HL-60 (cell line): ENCODE measurements around the gene TBL3.

Source experiments
- DNase-seq, 2 experiments: peaks; one replicate each; pipeline ENCODE4 v3.0.0-alpha.2; 2010 to 2020; ENCODE audit warnings: low read depth in 1 of 2, low spot score in 1 of 2
- H3K27ac ChIP-seq: fragments of 250-450 bp; sonication (Bioruptor Pico); replicated peaks from 2 replicates; pipeline ENCODE4 v1.5.1; 2020; ENCODE audit warnings: mild to moderate bottlenecking, moderate library complexity
- H3K27me3 ChIP-seq: fragments of 250-450 bp; sonication (Bioruptor Pico); 2 replicates; pipeline ENCODE4 v1.5.1; 2021; ENCODE audit warnings: mild to moderate bottlenecking, moderate library complexity; ENCODE audit not compliant: insufficient read depth, poor library complexity, severe bottlenecking
- H3K4me3 ChIP-seq: replicated peaks from 2 replicates; pipeline ENCODE4 v1.5.1; 2011; ENCODE audit warnings: mild to moderate bottlenecking, control low read depth, low read length; ENCODE audit not compliant: insufficient read depth
- GABPA ChIP-seq: IDR thresholded peaks from 2 replicates; pipeline ENCODE4 v1.6.1; 2012; ENCODE audit warnings: low read depth
- POLR2AphosphoS5 ChIP-seq: IDR thresholded peaks from 2 replicates; pipeline ENCODE4 v1.6.1; 2012; ENCODE audit warnings: low read depth
- SPI1 ChIP-seq: IDR thresholded peaks from 2 replicates; pipeline ENCODE4 v1.6.1; 2012; ENCODE audit warnings: low read depth, mild to moderate bottlenecking, borderline replicate concordance
- TF ChIP-seq, protein P1 (sequence below): IDR thresholded peaks from one replicate; pipeline ENCODE4 v1.5.1; 2011; ENCODE audit warnings: low read length, control low read depth, inconsistent platforms; ENCODE audit not compliant: insufficient read depth
- TF ChIP-seq, protein P2 (sequence below): IDR thresholded peaks from 2 replicates; pipeline ENCODE4 v1.6.1; 2012; ENCODE audit warnings: low read depth; ENCODE audit not compliant: insufficient replicate concordance

Gene TBL3

DNA sequence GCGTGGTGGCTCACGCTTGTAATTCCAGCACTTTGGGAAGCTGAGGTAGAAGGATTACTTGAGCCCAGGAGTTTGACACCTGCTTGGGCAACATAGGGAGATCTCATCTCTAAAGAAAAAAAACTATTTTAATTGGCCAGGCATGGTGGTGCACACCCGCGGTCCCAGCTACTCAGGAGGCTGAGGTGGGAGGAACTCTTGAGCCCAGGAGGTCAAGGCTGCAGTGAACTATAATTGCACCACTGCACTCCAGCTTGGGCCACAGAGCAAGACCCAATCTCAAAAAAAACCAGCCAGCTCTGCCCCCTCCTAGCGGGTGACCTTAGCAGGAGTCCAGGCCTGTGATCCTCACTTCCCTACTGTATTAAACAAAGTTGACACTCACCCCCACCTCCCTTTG, 47.8 kb upstream of the TBL3 start:
- TF ChIP-seq, protein P1, sequence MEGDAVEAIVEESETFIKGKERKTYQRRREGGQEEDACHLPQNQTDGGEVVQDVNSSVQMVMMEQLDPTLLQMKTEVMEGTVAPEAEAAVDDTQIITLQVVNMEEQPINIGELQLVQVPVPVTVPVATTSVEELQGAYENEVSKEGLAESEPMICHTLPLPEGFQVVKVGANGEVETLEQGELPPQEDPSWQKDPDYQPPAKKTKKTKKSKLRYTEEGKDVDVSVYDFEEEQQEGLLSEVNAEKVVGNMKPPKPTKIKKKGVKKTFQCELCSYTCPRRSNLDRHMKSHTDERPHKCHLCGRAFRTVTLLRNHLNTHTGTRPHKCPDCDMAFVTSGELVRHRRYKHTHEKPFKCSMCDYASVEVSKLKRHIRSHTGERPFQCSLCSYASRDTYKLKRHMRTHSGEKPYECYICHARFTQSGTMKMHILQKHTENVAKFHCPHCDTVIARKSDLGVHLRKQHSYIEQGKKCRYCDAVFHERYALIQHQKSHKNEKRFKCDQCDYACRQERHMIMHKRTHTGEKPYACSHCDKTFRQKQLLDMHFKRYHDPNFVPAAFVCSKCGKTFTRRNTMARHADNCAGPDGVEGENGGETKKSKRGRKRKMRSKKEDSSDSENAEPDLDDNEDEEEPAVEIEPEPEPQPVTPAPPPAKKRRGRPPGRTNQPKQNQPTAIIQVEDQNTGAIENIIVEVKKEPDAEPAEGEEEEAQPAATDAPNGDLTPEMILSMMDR = no peak
- TF ChIP-seq GABPA = no peak
- no peak for TF ChIP-seq POLR2AphosphoS5
- TF ChIP-seq, protein P2, sequence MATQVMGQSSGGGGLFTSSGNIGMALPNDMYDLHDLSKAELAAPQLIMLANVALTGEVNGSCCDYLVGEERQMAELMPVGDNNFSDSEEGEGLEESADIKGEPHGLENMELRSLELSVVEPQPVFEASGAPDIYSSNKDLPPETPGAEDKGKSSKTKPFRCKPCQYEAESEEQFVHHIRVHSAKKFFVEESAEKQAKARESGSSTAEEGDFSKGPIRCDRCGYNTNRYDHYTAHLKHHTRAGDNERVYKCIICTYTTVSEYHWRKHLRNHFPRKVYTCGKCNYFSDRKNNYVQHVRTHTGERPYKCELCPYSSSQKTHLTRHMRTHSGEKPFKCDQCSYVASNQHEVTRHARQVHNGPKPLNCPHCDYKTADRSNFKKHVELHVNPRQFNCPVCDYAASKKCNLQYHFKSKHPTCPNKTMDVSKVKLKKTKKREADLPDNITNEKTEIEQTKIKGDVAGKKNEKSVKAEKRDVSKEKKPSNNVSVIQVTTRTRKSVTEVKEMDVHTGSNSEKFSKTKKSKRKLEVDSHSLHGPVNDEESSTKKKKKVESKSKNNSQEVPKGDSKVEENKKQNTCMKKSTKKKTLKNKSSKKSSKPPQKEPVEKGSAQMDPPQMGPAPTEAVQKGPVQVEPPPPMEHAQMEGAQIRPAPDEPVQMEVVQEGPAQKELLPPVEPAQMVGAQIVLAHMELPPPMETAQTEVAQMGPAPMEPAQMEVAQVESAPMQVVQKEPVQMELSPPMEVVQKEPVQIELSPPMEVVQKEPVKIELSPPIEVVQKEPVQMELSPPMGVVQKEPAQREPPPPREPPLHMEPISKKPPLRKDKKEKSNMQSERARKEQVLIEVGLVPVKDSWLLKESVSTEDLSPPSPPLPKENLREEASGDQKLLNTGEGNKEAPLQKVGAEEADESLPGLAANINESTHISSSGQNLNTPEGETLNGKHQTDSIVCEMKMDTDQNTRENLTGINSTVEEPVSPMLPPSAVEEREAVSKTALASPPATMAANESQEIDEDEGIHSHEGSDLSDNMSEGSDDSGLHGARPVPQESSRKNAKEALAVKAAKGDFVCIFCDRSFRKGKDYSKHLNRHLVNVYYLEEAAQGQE = no peak
- TF ChIP-seq SPI1 = no peak
- Histone ChIP-seq H3K27me3 (peaks cover 26% of the 10 kb centered on the region), H3K27ac (no peak overlapping the region), H3K4me3 (no peak overlapping the region)
- DNase-seq = no peak

DNA sequence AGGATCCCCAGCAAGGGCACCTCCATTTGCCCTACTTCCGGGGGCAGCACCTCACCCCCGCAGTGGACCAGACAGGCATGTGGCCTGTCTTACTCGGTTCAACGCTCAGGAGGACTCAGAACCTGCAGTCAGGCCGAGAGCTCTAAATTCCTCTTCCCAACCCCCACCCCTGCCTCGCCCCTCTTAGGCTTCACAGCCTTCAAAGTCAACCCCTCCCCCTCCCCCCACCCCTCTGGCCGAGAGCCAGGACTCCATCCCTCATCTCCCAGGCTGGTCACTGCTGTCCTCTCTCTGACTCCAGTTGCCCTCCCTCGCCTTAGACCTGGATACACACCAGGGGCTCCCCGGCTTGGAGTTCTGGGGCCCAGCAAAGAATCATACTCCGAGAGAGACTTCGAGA, 45.6 kb upstream of the TBL3 start:
- Histone ChIP-seq H3K27ac (no peak overlapping the region), H3K4me3 (no peak overlapping the region), H3K27me3 (peaks cover 10% of the 10 kb centered on the region)
- DNase-seq = no peak
- no peak for TF ChIP-seq SPI1
- no peak for TF ChIP-seq POLR2AphosphoS5
- TF ChIP-seq, protein P1 = no peak

DNA sequence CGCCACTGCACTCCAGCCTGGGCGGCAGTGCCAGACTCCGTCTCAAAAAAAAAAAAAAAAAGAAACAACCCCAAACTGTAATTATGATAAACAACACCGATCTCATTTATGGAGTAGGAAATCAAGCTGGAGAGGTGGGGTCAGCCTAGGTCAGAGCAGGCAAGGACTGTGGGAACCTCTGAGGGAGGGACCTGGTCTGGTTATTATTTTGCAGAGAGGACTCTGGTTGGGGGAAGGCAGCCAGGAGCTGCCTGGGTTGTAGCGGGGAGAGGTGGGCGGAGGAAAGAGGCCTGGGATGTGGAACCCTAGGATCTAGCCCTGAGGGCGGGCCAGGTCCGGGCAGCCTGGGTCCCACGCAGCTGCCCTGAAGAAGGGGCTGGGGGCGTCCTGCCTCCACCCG, 42.7 kb upstream of the TBL3 start:
- Histone ChIP-seq H3K27me3 (no peaks in the 10 kb centered on the region), H3K4me3 (peak overlapping the region; percentile 41), H3K27ac (peak overlapping the region; percentile 91)
- DNase-seq = no peak
- TF ChIP-seq, protein P2 = no peak
- no peak for TF ChIP-seq GABPA

DNA sequence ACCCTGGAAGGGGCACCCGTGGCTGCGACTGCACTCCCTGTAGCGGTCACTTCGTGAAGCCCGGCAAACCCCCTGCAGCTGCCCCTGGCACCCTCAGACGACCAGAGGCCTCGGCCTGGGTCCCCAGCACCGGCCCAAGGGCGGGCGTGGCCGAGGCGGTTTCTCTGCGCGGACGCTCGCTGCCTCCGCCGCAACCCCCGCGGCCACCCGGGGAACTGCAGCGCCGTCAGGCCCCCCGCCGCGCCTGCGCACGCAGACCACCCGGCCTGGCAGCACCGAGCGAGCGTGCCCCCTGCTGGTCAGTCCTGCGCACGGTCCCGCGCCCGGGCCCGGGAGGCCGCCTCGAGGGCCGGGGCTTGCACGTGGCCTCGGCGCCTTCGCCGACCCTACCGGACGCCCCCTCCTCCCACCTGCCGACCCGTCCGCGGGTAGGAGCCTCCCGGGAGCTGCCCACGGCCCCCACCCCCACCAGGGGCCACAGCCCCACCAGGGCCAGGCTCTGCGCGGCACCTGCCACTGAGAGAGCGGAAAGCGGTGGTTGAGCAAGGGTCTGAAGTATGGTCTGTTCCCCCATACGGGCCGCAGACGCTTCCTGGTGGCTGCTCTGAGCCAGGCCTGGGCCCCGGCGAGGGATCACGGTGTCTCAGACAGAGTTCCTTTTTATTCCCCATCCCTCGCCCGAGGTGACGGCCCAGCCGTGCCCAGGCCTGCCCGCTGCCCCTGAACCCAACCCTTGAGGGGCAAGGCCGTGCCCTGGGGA, 42.1 kb upstream of the TBL3 start:
- Histone ChIP-seq H3K27me3 (no peaks in the 10 kb centered on the region), H3K27ac (peak overlapping the region; percentile 91), H3K4me3 (peak overlapping the region; percentile 41)
- TF ChIP-seq GABPA = no peak
- TF ChIP-seq SPI1 = peak; percentile 48; the same call in 1 of the 2 replicates
- peak; percentile 66 for TF ChIP-seq POLR2AphosphoS5
- TF ChIP-seq, protein P1 = peak; percentile 45
- TF ChIP-seq, protein P2 = peak; percentile 58
- DNase-seq = peak; percentile 72 to 90
